PC-9 (cell line): ENCODE results near the gene CDH22. TPM values are rescaled to one million over a fixed set of nuclear protein-coding genes. Genes with fewer than 3 reads are reported as not detected.

ENCODE experiments used
- BruUV-seq: library from RNA; stranded (reverse); fragments of 400-500 nt; replicated peaks from 2 replicates; lab custom pipeline; 2021; lab: Mats Ljungman, UMichigan
- CTCF ChIA-PET: fragments of 300-600 bp; sonication (Branson Sonifier 250); formaldehyde crosslinking; loops from one replicate; lab custom pipeline; 2022; ENCODE audit warnings: antibody characterized with exemption; lab: Charles Lee
- POLR2A ChIA-PET: fragments of 300-600 bp; sonication (Branson Sonifier 250); formaldehyde crosslinking; loops from one replicate; lab custom pipeline; 2022; ENCODE audit warnings: antibody characterized with exemption; ENCODE audit not compliant: unreplicated experiment; lab: Charles Lee
- DNase-seq, 2 experiments: peaks; one replicate each; pipeline versions ENCODE4 v3.0.0 to v3.0.0-alpha.2; 2015 to 2022; ENCODE audit warnings: mixed read lengths in 1 of 2
- H2AFZ ChIP-seq: fragments of 200-600 bp; sonication (generic); 2 replicates; pipeline ENCODE4 v1.8.1; 2017; ENCODE audit warnings: antibody characterized with exemption
- H3F3A ChIP-seq: fragments of 200-600 bp; sonication (generic); 2 replicates; pipeline ENCODE4 v1.8.1; 2017; ENCODE audit warnings: antibody characterized with exemption, mild to moderate bottlenecking, low read depth; ENCODE audit not compliant: insufficient read depth
- H3K27ac ChIP-seq: fragments of 200-600 bp; sonication (generic); 2 replicates; pipeline ENCODE4 v1.6.1; 2016; ENCODE audit warnings: mixed run types
- H3K27me3 ChIP-seq: fragments of 200-600 bp; sonication (generic); 2 replicates; pipeline ENCODE4 v1.6.1; 2016; ENCODE audit warnings: low read depth, mixed run types; ENCODE audit not compliant: insufficient read depth
- H3K36me3 ChIP-seq: fragments of 200-600 bp; sonication (generic); 2 replicates; pipeline ENCODE4 v1.6.1; 2016; ENCODE audit warnings: low read depth, mixed run types
- H3K4me1 ChIP-seq: fragments of 200-600 bp; sonication (generic); replicated peaks from 2 replicates; pipeline ENCODE4 v1.6.1; 2016; ENCODE audit warnings: mixed run types; ENCODE audit not compliant: insufficient read depth
- H3K4me2 ChIP-seq: fragments of 200-600 bp; sonication (generic); 2 replicates; pipeline ENCODE4 v1.6.1; 2017; ENCODE audit warnings: mixed run types
- H3K4me3 ChIP-seq: fragments of 200-600 bp; sonication (generic); 2 replicates; pipeline ENCODE4 v1.6.1; 2016; ENCODE audit warnings: mixed run types
- H3K79me2 ChIP-seq: fragments of 200-600 bp; sonication (generic); 2 replicates; pipeline ENCODE4 v1.6.1; 2017; ENCODE audit warnings: low read depth, mixed run types
- H3K9me2 ChIP-seq: fragments of 200-600 bp; sonication (generic); 2 replicates; pipeline ENCODE4 v1.8.1; 2017; ENCODE audit warnings: mild to moderate bottlenecking; ENCODE audit not compliant: insufficient read depth
- H3K9me3 ChIP-seq: fragments of 200-600 bp; sonication (generic); 2 replicates; pipeline ENCODE4 v1.8.1; 2016; ENCODE audit warnings: low read depth; ENCODE audit not compliant: insufficient read depth
- H4K20me1 ChIP-seq: fragments of 200-600 bp; sonication (generic); 2 replicates; pipeline ENCODE4 v1.8.1; 2017; ENCODE audit not compliant: insufficient read depth
- EZH2 ChIP-seq: fragments of 200-600 bp; sonication (generic); IDR thresholded peaks from 2 replicates; pipeline ENCODE4 v1.8.0; 2017; ENCODE audit warnings: antibody characterized with exemption, low read depth
- intact Hi-C: fragments of 100-400 bp; cut with micrococcal nuclease; formaldehyde crosslinking; loops from one replicate; pipeline ENCODE4 v1.10.0; 2022; ENCODE audit not compliant: unreplicated experiment
- total RNA-seq: library from RNA; stranded (reverse); gene quantifications from 2 replicates; pipeline ENCODE4 v1.2.3, GENCODE V29; 2021
- TF ChIP-seq, protein P1 (sequence below): fragments of 200-600 bp; sonication (generic); conservative IDR thresholded peaks from 2 replicates; pipeline ENCODE4 v1.6.1; 2017; ENCODE audit warnings: mixed run types, antibody characterized with exemption, mild to moderate bottlenecking, moderate library complexity

The CDH22 gene
- total RNA-seq, 1 experiment from 2014 or later: not detected

DNA sequence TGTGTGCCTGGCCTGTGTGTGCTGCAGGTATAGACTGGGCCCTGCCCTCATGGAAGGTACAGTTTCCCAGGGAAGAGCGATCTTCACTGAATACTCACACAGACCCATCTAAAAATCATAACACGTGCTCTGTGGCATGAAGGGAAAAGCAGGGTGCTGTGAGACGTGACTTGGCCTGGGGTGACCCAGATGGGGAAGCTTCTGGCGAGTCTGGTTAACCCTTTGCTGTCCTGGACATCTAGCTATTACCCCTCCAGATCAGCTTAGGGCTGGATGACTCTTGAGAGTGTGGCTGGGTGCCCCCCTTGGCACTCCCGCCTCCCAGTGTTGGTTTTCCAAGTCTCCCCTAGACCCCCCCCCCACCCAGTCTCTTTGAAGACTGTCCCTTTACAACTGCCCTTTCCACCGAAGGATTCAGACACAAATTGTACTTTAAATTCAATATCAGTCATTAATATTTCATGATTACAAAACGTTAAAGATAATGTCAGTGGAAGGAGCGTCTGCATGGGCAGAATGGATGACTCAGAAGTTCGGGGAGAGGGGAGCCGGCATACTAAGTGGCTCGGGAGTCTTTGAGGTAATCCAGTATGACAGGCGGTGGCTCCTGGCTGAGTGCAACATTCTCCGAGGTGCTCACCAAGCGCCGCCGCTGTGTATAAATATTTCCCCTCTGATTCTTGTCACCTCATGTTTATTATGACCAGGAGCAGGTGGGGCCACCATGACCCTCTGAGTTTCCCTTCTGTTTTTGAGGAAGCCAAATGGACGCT, 112.8 kb downstream of the CDH22 start:
- Histone ChIP-seq H3K36me3 (no peaks in the 10 kb centered on the region), H3K4me3 (no peak overlapping the region), H3K27ac (no peak overlapping the region), H3K27me3 (peaks cover 68% of the 10 kb centered on the region), H2AFZ (no peak overlapping the region), H3K9me2 (no peaks in the 10 kb centered on the region), H3K4me2 (no peak overlapping the region), H4K20me1 (no peaks in the 10 kb centered on the region), H3K9me3 (no peaks in the 10 kb centered on the region), H3K4me1 (no peaks in the 10 kb centered on the region), H3F3A (no peaks in the 10 kb centered on the region), H3K79me2 (no peaks in the 10 kb centered on the region)
- TF ChIP-seq, protein P1, sequence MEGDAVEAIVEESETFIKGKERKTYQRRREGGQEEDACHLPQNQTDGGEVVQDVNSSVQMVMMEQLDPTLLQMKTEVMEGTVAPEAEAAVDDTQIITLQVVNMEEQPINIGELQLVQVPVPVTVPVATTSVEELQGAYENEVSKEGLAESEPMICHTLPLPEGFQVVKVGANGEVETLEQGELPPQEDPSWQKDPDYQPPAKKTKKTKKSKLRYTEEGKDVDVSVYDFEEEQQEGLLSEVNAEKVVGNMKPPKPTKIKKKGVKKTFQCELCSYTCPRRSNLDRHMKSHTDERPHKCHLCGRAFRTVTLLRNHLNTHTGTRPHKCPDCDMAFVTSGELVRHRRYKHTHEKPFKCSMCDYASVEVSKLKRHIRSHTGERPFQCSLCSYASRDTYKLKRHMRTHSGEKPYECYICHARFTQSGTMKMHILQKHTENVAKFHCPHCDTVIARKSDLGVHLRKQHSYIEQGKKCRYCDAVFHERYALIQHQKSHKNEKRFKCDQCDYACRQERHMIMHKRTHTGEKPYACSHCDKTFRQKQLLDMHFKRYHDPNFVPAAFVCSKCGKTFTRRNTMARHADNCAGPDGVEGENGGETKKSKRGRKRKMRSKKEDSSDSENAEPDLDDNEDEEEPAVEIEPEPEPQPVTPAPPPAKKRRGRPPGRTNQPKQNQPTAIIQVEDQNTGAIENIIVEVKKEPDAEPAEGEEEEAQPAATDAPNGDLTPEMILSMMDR: no peak
- TF ChIP-seq EZH2: no peak
- intact Hi-C loops: no loop called here
- ChIA-PET POLR2A (no interaction called here), CTCF (no interaction called here)
- DNase-seq: no peak
- BruUV-seq: no TSS peak

DNA sequence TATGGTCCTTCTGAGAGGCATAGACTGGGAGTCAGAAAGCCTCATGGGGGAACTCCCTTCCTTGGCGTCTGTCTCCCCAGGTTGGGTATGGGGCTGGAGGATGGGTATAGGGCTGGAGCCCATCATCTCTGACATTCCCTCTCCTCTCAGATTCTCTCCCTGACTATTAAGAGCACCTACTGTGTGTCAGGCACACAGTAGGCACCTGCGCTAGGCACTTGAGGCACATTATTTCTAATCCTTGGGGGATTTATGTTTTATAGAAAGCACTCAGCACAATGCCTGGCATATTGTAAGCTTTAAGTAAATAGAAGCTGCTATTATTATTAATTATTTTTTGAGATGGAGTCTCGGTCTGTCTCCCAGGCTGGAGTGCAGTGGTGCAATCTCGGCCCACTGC, 113.9 kb downstream of the CDH22 start:
- Histone ChIP-seq H3K27ac (no peak overlapping the region), H4K20me1 (no peaks in the 10 kb centered on the region), H2AFZ (no peak overlapping the region), H3K36me3 (no peaks in the 10 kb centered on the region), H3K9me3 (no peaks in the 10 kb centered on the region), H3K79me2 (no peaks in the 10 kb centered on the region), H3K27me3 (peaks cover 77% of the 10 kb centered on the region), H3F3A (no peaks in the 10 kb centered on the region), H3K4me2 (no peak overlapping the region), H3K9me2 (no peaks in the 10 kb centered on the region), H3K4me3 (no peak overlapping the region), H3K4me1 (no peaks in the 10 kb centered on the region)
- intact Hi-C loops: no loop called here
- TF ChIP-seq EZH2: no peak
- TF ChIP-seq, protein P1: no peak
- no peak for DNase-seq
- ChIA-PET CTCF (no interaction called here), POLR2A (no interaction called here)
- BruUV-seq: no TSS peak

DNA sequence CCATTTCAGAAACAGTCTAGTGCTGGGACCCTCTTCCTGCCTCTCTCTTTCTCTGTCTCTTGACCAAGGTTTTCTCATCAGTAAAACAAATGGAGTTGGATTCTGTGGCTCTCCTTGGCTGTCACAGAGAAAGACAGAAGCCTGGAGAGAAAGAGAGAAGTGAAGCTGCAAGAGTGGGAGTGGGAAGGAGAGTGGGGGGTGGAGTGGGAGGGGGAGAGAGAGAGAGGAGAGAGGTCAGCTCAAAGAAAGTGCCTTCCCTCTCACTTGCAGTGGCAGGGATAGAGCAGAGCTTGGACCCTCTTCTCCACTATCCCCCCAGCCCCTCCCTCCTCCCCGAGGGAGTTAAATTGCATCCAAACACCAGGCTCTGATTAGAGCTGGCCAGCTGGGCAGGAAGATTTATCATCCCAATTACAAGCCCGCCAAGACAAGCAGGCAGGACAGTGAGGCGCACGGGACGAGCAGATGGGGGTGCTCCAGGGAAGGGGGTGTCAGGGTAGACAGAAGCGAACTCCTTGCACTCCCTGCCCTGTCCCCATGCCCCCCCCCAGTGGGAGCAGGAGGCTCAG, 115.8 kb downstream of the CDH22 start:
- Histone ChIP-seq H3K4me1 (no peaks in the 10 kb centered on the region), H3F3A (no peaks in the 10 kb centered on the region), H3K27me3 (peaks cover 81% of the 10 kb centered on the region), H3K4me2 (no peak overlapping the region), H3K79me2 (no peaks in the 10 kb centered on the region), H3K9me2 (no peaks in the 10 kb centered on the region), H2AFZ (no peak overlapping the region), H4K20me1 (no peaks in the 10 kb centered on the region), H3K4me3 (no peak overlapping the region), H3K27ac (no peak overlapping the region), H3K36me3 (no peaks in the 10 kb centered on the region), H3K9me3 (no peaks in the 10 kb centered on the region)
- ChIA-PET POLR2A (no interaction called here), CTCF (no interaction called here)
- DNase-seq: no peak
- TF ChIP-seq EZH2: no peak
- TF ChIP-seq, protein P1: no peak
- intact Hi-C loops: no loop called here
- BruUV-seq: no TSS peak
